Trophoblast cell (in vitro differentiated cells and primary cell): ENCODE results near the gene HUWE1.

Experiments used
- DNase-seq, 2 donors: peaks; one replicate each; pipeline ENCODE4 v3.0.0-alpha.2; 2016
- H2AFZ ChIP-seq: 2 replicates; pipeline ENCODE4 v1.6.1; 2013; ENCODE audit warnings: low read length, moderate library complexity, mild to moderate bottlenecking; ENCODE audit not compliant: insufficient read depth, poor library complexity
- H2AK5ac ChIP-seq: 2 replicates; pipeline ENCODE4 v1.6.1; 2013; ENCODE audit warnings: mild to moderate bottlenecking, low read length
- H2BK120ac ChIP-seq: 2 replicates; pipeline ENCODE4 v1.6.1; 2013; ENCODE audit warnings: low read length, mild to moderate bottlenecking, moderate library complexity; ENCODE audit not compliant: insufficient read depth, poor library complexity
- H2BK12ac ChIP-seq: 2 replicates; pipeline ENCODE4 v1.6.1; 2013; ENCODE audit warnings: mild to moderate bottlenecking, low read length, moderate library complexity
- H2BK5ac ChIP-seq: 2 replicates; pipeline ENCODE4 v1.6.1; 2013; ENCODE audit warnings: low read length, low read depth, moderate library complexity, mild to moderate bottlenecking; ENCODE audit not compliant: poor library complexity
- H3K14ac ChIP-seq: 2 replicates; pipeline ENCODE4 v1.6.1; 2013; ENCODE audit warnings: mild to moderate bottlenecking, low read length
- H3K18ac ChIP-seq: 2 replicates; pipeline ENCODE4 v1.6.1; 2013; ENCODE audit warnings: mild to moderate bottlenecking, low read length
- H3K23ac ChIP-seq: 2 replicates; pipeline ENCODE4 v1.6.1; 2013; ENCODE audit warnings: low read length
- H3K27ac ChIP-seq: 2 replicates; pipeline ENCODE4 v1.5.1; 2013; ENCODE audit warnings: low read depth, mild to moderate bottlenecking, inconsistent platforms, low read length, moderate library complexity
- H3K27me3 ChIP-seq: 2 replicates; pipeline ENCODE4 v1.6.1; 2013; ENCODE audit warnings: inconsistent platforms, mild to moderate bottlenecking, low read length, moderate library complexity; ENCODE audit not compliant: insufficient read depth
- H3K36me3 ChIP-seq, 2 experiments: 1 replicate in 1 of 2; 2 replicates in 1 of 2; pipeline ENCODE4 v1.6.1; 2013; ENCODE audit warnings: low read length in 2 of 2, mild to moderate bottlenecking in 2 of 2, moderate library complexity in 1 of 2; ENCODE audit not compliant: insufficient read depth in 2 of 2, control insufficient read depth in 1 of 2
- H3K4ac ChIP-seq: 2 replicates; pipeline ENCODE4 v1.6.1; 2013; ENCODE audit warnings: low read depth, mild to moderate bottlenecking, low read length, moderate library complexity
- H3K4me1 ChIP-seq, 2 experiments: 1 replicate in 1 of 2; 2 replicates in 1 of 2; pipeline ENCODE4 v1.6.1; 2013; ENCODE audit warnings: low read length in 2 of 2, mild to moderate bottlenecking in 2 of 2, moderate library complexity in 1 of 2; ENCODE audit not compliant: insufficient read depth in 2 of 2, control insufficient read depth in 1 of 2
- H3K4me2 ChIP-seq: 2 replicates; pipeline ENCODE4 v1.6.1; 2013; ENCODE audit warnings: inconsistent platforms, mild to moderate bottlenecking, low read length, moderate library complexity
- H3K4me3 ChIP-seq: 2 replicates; pipeline ENCODE4 v1.5.1; 2013; ENCODE audit warnings: mild to moderate bottlenecking, low read depth, low read length, inconsistent platforms
- H3K79me1 ChIP-seq: one replicate; pipeline ENCODE4 v1.6.1; 2013; ENCODE audit warnings: low read length
- H3K79me2 ChIP-seq: 2 replicates; pipeline ENCODE4 v1.6.1; 2013; ENCODE audit warnings: low read length, mild to moderate bottlenecking; ENCODE audit not compliant: control insufficient read depth, insufficient read depth, poor library complexity
- H3K9ac ChIP-seq: 2 replicates; pipeline ENCODE4 v1.6.1; 2013; ENCODE audit warnings: mild to moderate bottlenecking, low read length
- H3K9me3 ChIP-seq: 2 replicates; pipeline ENCODE4 v1.6.1; 2013; ENCODE audit warnings: low read depth, mild to moderate bottlenecking, control low read depth, inconsistent platforms, low read length; ENCODE audit not compliant: insufficient read depth
- H4K12ac ChIP-seq: 2 replicates; pipeline ENCODE4 v1.6.1; 2013; ENCODE audit warnings: low read depth, mild to moderate bottlenecking, low read length, moderate library complexity
- H4K8ac ChIP-seq: 2 replicates; pipeline ENCODE4 v1.6.1; 2013; ENCODE audit warnings: low read depth, mild to moderate bottlenecking, low read length, moderate library complexity
- H4K91ac ChIP-seq: one replicate; pipeline ENCODE4 v1.6.1; 2013; ENCODE audit warnings: low read depth, mild to moderate bottlenecking, low read length, moderate library complexity
- WGBS: extraction: QIAGEN DNeasy Blood & Tissue Kit; methylation state at CpG from one replicate; pipeline ENCODE4 v1.1.7; 2013; ENCODE audit warnings: missing lambda C conversion rate; ENCODE audit not compliant: insufficient read length, insufficient coverage; ENCODE audit errors: extremely low coverage; 5-methylcytosine and 5-hydroxymethylcytosine counted together

The HUWE1 gene

GRCh38 chrX:53561912-53562311, 124.6 kb downstream of the HUWE1 start:
- no peak for DNase-seq
- Histone ChIP-seq H3K36me3 (peaks cover 38 to 82% of the 10 kb centered on the region in 2 experiments), H2BK12ac (no peak overlapping the region), H3K9ac (no peak overlapping the region), H2AK5ac (no peak overlapping the region), H3K18ac (no peak overlapping the region), H4K91ac (no peak overlapping the region), H3K4me1 (no peaks in the 10 kb centered on the region), H2AFZ (no peak overlapping the region), H3K4ac (no peak overlapping the region), H4K8ac (no peak overlapping the region), H3K14ac (no peak overlapping the region), H2BK120ac (no peak overlapping the region), H4K12ac (no peak overlapping the region), H3K23ac (no peak overlapping the region), H3K27me3 (no peaks in the 10 kb centered on the region), H3K27ac (no peak overlapping the region), H3K9me3 (peaks cover 2% of the 10 kb centered on the region), H3K79me2 (no peaks in the 10 kb centered on the region), H3K4me3 (no peak overlapping the region), H3K79me1 (no peaks in the 10 kb centered on the region), H3K4me2 (no peak overlapping the region), H2BK5ac (no peak overlapping the region)
- no CpG with 5 or more reads among the region's 3 CpGs for WGBS

DNA sequence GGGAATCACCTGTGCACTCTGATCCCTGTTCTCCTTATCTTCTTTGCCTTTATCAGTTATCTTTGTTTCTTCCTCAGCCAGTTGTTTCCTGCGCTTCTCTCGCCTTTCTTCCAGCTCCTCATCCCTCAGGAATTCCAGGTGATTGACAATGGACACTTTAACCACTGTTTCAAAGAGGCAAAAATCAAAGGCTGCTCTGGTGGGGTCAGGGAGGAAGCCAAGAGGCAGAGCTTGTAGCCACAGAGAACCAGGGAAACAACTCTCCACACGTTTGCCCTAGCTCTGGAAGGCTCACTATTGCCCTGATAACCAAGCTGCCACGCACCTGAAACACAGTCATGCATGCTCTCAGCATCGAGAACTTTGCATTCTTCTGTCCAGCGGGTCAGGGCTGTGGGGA, 127.9 kb downstream of the HUWE1 start:
- H4K91ac ChIP-seq, result no peak overlapping the region
- H3K9ac ChIP-seq, result no peak overlapping the region
- H3K79me2 ChIP-seq, result no peaks in the 10 kb centered on the region
- H3K4me3 ChIP-seq, result no peak overlapping the region
- H3K36me3 ChIP-seq, result peaks cover 32 to 79% of the 10 kb centered on the region in 2 experiments
- H3K9me3 ChIP-seq, result peaks cover 2% of the 10 kb centered on the region
- no peak overlapping the region for H4K12ac ChIP-seq
- H2BK5ac ChIP-seq, result no peak overlapping the region
- no peak overlapping the region for H3K23ac ChIP-seq
- no peak overlapping the region for H3K4ac ChIP-seq
- DNase-seq, result no peak
- H2BK120ac ChIP-seq, result no peak overlapping the region
- H3K18ac ChIP-seq, result no peak overlapping the region
- H4K8ac ChIP-seq, result no peak overlapping the region
- H3K27ac ChIP-seq, result no peak overlapping the region
- no peak overlapping the region for H2AK5ac ChIP-seq
- H3K14ac ChIP-seq, result no peak overlapping the region
- H2BK12ac ChIP-seq, result no peak overlapping the region
- no peaks in the 10 kb centered on the region for H3K79me1 ChIP-seq
- H3K4me1 ChIP-seq, result no peaks in the 10 kb centered on the region
- no CpG with 5 or more reads among the region's 6 CpGs for WGBS
- H3K27me3 ChIP-seq, result no peaks in the 10 kb centered on the region
- no peak overlapping the region for H3K4me2 ChIP-seq
- no peak overlapping the region for H2AFZ ChIP-seq

- DNase-seq, result no peak
- Histone ChIP-seq H3K9me3 (peaks cover 2% of the 10 kb centered on the region), H3K9ac (no peak overlapping the region), H3K79me2 (no peaks in the 10 kb centered on the region), H3K36me3 (peaks cover 30 to 79% of the 10 kb centered on the region in 2 experiments), H3K4me2 (no peak overlapping the region), H2BK12ac (no peak overlapping the region), H3K27me3 (no peaks in the 10 kb centered on the region), H3K27ac (no peak overlapping the region), H4K12ac (no peak overlapping the region), H2AFZ (no peak overlapping the region), H3K79me1 (no peaks in the 10 kb centered on the region), H4K91ac (no peak overlapping the region), H2BK5ac (no peak overlapping the region), H4K8ac (no peak overlapping the region), H2AK5ac (no peak overlapping the region), H3K4ac (no peak overlapping the region), H3K4me3 (no peak overlapping the region), H3K14ac (no peak overlapping the region), H3K18ac (no peak overlapping the region), H3K4me1 (no peaks in the 10 kb centered on the region), H2BK120ac (no peak overlapping the region), H3K23ac (no peak overlapping the region)
- no CpG with 5 or more reads among the region's 3 CpGs for WGBS
Observed at GRCh38 chrX:53556868-53557267, 129.7 kb downstream of the HUWE1 start.

- H3K9ac ChIP-seq, result no peak overlapping the region
- DNase-seq, result no peak
- H3K36me3 ChIP-seq, result peaks cover 61 to 88% of the 10 kb centered on the region in 2 experiments
- H3K27me3 ChIP-seq, result no peaks in the 10 kb centered on the region
- H4K91ac ChIP-seq, result no peak overlapping the region
- no peaks in the 10 kb centered on the region for H3K79me1 ChIP-seq
- no peaks in the 10 kb centered on the region for H3K79me2 ChIP-seq
- H2BK5ac ChIP-seq, result no peak overlapping the region
- H2BK120ac ChIP-seq, result no peak overlapping the region
- peaks cover 1% of the 10 kb centered on the region for H3K9me3 ChIP-seq
- no peak overlapping the region for H2AFZ ChIP-seq
- H3K4me3 ChIP-seq, result no peak overlapping the region
- H4K12ac ChIP-seq, result no peak overlapping the region
- H3K18ac ChIP-seq, result no peak overlapping the region
- H2BK12ac ChIP-seq, result no peak overlapping the region
- no CpG with 5 or more reads among the region's 18 CpGs for WGBS
- H3K4ac ChIP-seq, result no peak overlapping the region
- H3K14ac ChIP-seq, result no peak overlapping the region
- H3K4me1 ChIP-seq, result no peaks in the 10 kb centered on the region
- no peak overlapping the region for H4K8ac ChIP-seq
- no peak overlapping the region for H3K4me2 ChIP-seq
- no peak overlapping the region for H3K23ac ChIP-seq
- H3K27ac ChIP-seq, result no peak overlapping the region
- no peak overlapping the region for H2AK5ac ChIP-seq
Observed at GRCh38 chrX:53550756-53551463, 135.6 kb downstream of the HUWE1 start.
